HG03039 (cell line): Measurements from ENCODE around the gene HOXA10.

Experiments used
- ATAC-seq: cut with Tn5 transposase; IDR thresholded peaks from one replicate; pipeline ENCODE4 v1.9.1; 2021; ENCODE audit warnings: mild to moderate bottlenecking, moderate library complexity; ENCODE audit not compliant: unreplicated experiment

Gene HOXA10

DNA sequence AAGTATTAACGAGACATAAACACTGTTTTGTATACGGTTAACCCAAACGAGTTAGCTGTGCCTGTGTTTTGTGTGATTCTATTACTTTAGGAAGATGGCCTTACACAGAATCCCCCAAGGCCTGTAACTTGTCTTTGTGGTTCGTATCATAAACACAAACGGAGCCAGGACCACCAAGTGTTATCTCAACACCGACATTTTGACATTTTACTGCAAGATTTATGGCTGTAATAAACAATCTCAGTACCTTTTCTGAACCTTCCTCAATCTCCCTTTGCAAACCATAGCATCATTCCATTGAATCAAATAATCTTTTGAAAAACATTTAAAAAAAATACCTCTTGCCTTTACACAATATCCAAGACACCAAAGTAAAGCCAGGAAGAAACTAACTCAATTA lies 41.1 kb downstream of the HOXA10 start:
- no peak for ATAC-seq

DNA sequence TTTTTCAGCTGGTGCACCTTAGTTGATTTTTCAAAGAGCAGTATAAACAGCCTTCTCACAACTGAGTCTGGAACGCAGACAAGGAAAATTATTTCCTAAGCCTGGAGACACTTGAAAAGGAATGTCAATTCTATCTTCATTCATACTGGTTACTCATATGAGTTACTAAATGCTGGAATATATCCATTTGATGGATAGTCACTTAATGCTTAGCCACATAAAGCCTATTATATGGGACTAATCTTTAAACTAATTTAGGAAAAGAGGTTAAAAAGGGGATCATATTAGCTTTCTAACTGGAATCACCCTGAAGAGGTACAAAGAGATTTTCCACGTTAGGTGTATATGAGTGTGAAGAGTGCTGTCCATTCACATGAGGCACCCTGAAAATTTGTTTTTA lies 41.9 kb downstream of the HOXA10 start:
- ATAC-seq, result no peak

DNA sequence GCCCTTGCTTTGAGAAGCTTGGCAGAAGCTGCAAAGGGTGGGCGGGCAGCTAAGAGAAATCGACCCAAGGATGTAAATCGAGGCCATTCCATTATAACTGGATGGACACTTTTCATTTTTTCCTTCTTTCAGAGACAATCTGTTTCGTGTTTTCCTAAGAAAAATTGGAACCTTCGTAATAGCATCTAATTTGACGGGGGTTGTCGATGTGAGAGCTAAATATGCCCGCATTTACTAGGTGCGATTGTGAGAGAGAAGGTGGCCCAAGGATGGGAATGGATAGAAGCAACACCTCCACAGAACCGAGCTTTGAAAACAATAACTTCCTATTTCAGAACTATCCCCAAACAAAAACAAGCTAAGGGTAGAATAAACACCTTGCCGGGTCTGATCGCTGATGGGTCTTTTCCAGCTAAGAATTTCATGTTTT lies 42.7 kb downstream of the HOXA10 start:
- ATAC-seq, result no peak

DNA sequence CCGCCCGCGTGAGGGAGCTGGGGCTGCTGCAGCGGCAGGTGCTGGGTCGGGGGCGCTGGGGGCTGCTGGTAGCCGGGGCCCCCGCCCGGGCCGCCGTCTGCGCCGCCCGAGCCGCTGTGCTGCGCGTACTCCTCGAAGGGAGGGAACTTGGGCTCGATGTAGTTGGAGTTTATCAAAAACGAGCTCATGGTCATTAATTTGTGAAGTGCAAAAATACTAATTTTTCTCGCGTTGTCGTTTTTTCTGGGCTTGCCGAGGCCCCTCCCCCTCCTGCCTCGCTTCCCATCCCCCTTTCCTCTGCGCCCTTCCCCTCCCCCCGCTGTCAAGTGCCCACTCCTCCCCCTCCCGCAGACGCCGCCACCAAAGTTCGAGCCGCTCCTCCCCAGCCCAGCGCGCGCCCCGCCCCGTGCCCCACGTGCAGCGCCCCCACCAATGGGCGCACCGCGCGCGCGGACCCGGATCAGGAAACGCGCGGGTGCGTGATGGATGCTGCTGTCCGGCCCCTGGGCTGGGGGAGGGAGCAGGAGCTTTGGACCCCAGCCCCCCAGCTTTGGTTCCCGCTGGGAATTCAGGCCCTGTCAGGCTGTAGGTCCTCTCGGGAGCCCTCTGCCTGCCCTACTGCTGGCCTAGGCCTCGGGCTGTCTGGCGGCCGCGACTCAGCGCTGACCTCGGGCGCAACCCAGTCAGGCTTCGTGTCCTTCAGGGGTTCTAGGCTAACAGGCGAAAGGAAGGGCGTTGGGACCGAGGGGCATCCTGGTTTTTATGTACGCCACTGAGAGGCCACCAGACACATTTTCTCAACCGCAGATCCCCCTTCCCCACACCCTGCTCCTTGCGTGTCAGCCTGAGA lies 43.4 kb downstream of the HOXA10 start, which contains the start of gene HOXA4:
Gene HOXA4, minus strand, starts transcription at position 218 of the 850 bp plus-strand sequence. Its CDS starts 24 bp downstream, at position 194.
- no peak for ATAC-seq

DNA sequence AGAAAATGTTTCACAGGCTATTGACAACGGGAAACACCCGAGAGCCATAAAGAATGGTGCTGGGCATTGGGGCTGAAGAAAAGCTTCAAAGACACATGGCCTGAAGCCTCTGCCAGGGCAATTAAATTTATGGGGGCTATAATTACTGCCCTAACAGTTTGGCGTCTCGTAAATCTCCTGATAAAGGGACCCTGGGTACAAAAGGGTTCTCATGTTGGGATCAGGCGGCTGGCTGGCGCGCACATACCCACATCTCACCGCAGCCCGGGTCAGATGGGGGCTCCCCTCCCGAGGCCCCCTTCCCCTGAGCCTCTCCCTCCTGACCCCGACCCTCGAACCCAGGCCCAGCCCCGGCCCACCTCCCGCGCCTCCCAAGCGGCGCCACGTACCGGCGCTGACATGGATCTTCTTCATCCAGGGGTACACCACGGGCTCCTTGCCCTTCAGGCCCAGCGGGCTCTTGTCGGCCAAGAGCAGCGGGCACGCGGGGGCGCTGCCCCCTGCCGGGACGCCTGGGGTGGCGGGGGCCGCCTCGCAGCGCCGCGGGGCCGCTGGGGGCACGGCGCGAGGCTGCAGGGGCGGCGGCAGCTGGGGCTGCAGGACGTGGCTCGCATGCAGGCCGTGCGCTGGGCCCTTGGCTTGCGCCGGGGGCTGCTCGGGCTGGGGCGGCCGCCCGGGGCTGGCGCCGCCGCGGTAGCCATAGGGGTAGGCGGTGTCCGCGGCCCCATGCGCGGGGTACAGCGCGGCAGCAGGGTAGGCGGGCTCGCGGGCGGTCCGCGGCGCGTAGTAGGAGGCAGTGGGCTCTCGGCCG lies 44.2 kb downstream of the HOXA10 start:
- ATAC-seq, result no peak

DNA sequence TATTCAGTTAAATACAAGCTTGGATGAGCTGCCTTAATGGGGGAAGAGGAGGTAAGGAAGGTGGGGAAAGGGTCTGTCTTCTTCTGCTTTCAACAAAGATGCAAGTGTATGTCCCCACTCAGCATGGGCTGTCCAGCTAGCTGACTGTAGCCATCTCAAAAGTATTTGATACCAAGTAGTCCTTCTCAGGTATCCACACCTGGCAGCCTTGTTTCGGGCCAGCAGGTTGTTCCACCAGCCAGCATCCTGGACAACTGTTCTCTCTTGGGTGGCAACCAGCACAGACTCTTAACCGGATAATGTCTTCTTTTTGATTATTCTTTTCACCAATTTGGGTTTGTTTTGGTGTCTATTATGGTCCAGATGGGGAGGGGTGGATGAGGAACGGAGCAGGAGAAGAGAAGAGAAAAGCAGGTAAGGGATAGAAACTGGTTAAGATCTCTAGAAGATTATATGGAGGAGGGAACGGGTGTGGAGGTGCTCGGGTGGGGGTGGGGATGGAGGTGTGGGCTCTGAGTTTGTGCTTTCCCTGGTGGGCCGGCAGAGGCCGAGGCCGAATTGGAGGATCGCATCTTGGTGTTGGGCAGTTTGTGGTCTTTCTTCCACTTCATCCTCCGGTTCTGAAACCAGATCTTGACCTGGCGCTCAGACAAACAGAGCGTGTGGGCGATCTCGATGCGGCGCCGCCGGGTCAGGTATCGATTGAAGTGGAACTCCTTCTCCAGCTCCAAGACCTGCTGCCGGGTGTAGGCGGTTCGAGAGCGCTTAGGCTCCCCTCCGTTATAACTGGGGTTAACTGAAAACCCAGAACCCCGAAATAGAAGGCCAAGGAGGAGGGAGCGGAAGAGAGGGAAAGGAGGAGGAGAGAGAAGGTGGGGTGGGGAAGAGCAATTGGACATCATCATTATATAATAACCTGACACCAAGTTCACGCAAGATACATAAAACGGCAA lies 45.1 kb downstream of the HOXA10 start:
- ATAC-seq, result no peak

DNA sequence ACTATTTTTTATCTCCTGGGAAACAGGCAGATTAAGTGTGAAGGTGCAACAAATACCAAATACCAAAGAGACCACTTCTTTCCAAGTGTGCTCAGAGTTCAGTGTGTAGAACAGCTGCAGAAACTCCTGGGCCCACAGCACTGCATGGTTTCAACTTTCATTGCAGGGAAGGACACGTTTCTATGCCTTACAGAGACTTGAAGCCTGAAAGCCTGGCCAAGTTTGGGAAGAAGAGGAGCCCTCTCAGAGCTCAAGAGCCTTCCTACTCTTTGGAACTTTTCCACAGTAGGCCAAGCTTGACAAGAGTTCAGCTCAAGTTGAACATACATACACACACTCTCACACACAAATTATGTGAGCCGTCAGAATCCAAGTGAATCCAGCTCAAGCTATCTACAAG lies 46.1 kb downstream of the HOXA10 start:
- ATAC-seq, result no peak

DNA sequence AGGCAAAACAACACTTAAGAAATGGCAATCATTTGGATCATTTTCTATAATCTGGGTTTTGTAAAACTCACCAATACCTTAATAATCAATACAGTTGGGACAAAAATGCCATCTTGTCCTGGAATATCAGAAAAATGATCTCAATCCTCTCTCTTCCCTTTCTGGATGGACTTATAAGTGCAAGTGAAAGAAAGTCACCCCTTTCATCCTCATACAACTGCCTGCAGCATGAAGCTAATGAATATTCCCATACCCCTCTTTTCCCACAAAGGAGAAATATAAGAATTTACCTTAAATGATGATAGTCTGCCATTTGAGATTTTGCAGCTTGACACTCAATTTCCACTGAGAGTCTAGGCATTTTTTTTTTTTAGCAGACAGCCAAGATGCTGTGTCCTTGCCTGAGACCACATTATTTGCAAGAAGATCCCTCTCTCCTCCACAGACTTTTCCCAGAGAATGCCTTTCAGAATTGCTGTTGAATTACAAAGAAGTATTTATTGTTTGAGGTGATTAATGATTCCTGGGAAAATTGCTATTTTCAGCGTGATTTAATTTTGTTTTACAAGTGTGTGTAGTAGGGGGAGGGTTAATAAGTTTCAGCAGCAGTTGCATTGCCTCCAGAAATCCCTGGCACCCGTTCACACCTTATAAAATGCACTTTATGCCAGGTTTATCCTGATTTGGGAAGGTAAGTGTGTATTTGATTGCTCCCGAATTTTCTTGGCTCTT lies 47.4 kb downstream of the HOXA10 start:
- ATAC-seq, result no peak

DNA sequence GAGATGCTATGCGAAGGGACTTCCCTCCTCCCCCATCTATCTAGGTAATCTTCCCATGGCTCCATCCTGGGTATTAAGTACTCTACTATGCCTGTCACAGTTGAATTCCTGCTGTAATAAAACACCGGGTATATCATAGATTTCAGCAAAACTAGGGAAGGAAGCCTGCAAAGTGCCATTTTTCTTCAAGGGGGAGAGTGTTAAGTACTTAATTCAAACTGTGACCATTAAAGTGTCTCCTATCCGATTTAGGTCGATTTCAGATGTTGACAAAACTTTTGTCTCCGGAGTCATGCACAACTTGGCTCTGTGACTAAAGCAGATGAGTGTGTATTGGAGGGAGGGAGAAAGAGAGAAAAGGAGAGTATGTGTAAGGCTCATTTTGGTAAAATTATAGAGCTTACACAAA lies 48.1 kb downstream of the HOXA10 start:
- no peak for ATAC-seq

DNA sequence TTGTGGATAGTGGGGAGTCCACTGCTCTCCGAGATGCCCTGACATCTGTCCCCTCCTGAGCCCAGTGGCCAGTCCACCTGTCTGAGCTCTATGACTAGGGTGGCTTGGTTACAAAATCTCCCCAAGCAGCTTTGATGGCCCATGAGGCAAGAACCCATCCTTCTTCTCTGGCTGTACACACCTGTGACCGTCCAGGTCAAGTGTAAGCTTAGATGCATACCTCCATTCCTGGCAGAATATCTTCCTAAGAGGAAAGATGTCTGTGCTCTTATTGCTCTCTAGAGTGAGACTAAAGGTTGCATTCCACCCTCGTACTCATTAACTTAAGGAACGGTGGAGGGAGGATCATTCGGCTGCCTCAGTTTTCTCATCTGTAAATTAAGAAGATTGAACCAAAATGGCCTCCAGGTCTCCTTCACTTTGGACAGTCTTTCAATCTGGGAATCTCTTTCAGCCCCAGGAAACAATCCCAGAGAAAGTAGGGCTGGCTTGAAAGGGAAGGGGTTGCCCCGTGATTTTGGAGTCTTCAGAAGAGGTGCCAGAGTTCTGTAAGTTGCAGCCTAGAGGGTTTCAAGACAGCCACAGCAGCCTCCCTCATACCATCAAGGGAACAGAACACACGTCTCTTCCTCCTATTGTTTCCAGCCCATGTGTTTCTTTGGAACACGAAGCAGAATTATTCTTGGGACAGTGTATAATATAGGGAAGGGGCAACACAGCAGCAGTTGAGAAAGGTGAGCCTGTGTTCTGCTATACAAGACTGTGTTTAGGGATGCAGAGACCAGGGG lies 49.0 kb downstream of the HOXA10 start:
- ATAC-seq, result no peak

DNA sequence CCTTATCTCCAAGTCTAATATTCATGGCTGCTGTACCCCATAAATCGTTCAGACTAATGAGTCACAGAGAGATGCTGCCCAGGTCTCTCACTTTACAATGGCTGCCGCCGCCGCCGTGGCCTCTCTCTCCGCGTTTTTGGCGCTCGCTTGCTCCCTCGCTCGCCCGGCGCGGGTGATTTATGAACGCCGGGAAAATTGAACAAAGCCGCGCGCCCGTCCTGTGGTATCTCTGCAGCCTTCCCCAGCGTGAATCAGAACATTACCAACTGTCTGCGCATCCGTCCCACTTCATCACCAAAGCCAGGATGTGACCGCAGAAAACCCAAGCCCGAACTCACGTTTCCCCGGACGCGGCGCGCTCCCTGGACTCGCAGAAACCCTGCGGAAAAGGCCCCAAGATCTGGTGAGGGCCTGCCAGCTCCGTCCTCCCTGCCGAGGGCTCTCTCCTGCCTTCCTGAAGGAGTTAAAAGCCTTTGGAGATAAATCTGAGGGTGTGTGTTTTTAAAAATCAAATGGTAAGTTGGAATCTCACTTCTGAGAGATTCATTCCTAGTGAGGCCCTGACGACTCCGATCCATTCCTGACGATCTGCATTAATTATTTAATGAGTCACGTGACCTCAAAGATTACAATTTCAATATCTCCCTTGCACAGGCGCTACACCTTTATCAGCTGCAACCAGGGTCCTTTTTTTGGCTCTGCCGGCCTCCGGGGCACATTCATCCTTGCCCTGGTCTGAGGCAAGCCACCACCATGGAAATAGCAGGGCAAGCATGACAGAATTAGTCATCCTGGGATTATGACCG lies 49.8 kb downstream of the HOXA10 start:
- no peak for ATAC-seq

DNA sequence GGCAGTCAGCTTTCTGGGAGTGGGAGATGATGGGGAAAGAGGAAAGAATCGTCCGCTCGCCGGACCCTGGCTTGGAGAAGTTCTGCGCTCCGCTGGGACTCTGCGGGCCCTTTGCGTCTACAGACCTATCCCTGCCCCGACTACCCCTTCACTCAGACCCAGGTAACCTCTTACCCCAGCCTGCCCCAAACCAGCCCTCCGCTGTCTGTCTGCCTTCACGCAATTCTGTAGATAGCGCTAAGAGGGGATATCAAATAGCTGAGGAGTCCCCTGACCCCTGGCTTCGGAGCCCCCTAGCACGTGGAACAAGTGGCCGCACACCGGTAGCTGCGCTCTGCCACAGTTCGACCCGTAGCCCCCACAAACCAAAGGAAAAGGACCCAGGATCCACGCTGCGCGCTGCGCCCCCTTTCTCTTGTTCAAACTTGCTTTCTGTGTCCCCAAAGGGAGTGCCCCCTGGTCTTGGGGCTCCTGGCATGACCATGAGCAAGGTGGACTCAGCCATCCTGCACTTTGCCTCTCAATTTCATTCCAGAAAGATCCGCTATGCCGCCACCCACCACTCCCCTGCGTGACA lies 50.6 kb downstream of the HOXA10 start:
- ATAC-seq, result no peak

DNA sequence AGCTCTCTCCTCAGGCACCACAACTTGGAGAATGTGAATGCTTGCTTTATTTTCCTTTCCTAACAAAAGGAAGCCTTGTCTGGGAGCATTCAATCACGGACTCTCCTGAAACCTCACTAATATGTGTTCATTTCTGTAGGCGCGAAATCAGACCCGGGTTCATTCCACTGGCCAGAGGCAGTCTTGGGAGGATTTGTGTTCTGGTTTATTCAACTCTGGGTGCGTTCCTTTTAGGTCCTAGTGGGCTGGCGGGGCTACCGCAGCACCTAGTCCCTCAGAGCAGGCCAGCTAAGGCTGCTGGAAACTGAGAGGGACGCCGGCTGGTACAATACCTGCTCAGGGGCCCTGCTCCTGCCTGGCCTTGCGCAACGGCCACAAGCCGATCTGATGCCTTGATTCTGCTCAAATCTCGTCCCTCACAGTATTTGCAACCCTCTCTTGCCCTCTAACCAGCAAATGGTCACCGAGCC lies 51.1 kb downstream of the HOXA10 start:
- ATAC-seq, result no peak

DNA sequence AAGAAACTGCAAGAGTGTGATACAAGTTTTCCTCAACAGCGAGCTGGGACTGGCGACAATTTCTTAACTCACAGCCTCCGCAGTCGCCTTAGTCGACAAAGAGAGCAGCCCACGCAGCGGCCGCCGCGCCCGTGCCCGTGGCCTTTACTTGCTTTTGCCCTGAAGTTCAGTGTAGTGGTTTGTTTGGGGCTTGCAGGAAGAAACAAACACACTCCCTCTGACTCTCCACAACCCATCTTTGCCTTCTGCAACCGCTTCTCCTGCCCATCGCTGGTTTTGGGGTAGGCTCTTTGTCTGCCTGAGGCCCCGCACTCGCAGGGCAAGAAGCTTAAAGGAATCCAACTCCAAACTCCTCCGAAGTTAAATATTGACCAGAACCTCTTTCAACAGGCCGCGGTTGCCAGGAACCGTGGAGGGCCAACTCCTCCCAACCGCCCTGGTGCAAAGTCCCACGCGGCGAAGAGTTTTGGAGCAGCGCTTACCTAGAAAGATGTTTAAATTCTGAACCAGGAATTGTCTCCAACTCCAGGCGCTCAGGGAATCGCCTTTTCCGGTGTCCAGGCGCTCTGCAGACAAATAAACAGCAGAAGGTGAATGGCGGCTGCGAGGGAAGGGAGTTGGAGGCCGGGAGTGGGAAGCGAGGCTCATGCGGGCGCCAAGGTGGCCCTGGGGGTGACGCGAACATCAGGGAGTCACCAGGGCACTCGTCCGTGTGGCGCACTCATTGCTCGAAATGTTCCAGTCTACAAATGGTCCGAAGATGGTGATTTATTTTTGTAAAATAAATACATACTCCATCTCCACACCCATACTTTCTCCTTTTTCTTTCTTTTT lies 51.8 kb downstream of the HOXA10 start:
- no peak for ATAC-seq

DNA sequence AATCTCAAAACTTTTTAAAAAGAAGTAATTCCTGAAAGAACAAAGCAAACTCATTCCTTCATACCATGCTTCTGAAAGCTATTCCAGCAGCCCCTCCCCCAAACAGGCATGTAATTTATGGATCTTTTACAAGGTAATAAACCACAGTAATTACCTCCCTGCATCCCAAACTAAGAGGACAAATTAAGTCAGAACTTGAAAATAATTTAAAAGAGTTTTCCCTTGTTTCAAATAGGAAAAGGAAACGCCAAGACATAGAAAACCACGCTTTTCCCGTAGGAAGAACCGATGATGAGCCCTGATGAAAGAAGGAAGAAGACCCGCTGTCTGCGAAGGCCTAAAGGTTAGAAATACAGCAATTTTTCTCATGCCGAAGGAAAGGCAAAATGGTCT lies 52.4 kb downstream of the HOXA10 start:
- ATAC-seq, result no peak
